ENCODE data around the gene C11orf24. TPM values are rescaled to one million over a fixed set of nuclear protein-coding genes. Genes with fewer than 3 reads are reported as not detected.

Gene C11orf24
- total and polyA plus RNA-seq, 12 donors, result 8.8 to 46.5 (median 26.8) TPM

GRCh38 chr11:68298659-68299516 lies 27.1 kb upstream of the C11orf24 start:
- TF ChIP-seq POLR2A (IDR thresholded peaks at IDR 0.05), result no peak
- no peak for TF ChIP-seq CTCF (IDR thresholded peaks at IDR 0.05)
- peak in 1 of 7 donors; percentile 24 for DNase-seq

GRCh38 chr11:68297812-68298658 lies 26.3 kb upstream of the C11orf24 start:
- WGBS, 4 donors, result 27 to 31% (median 28%) methylated on average over 33 to 40 of the region's 40 CpGs
- Histone ChIP-seq H3K27me3 (no peaks in the 10 kb centered on the region), H3K36me3 (replicated peaks in 1 of 2) (no peaks in the 10 kb centered on the region), H3K27ac (peak overlapping the region in 1 of 5 donors; percentile 16), H3K9me3 (replicated peaks in 1 of 3) (no peaks in the 10 kb centered on the region), H3K4me3 (peak overlapping the region in 1 of 4 donors; percentile 32), H3K4me1 (replicated peaks in 1 of 2) (peaks cover 6 to 12% of the 10 kb centered on the region in 2 donors)
- peak; percentile 66 to 85 (median 78) for DNase-seq
- TF ChIP-seq POLR2A (IDR thresholded peaks at IDR 0.05), result no peak
- peak; percentile 90 to 99 (median 96) for TF ChIP-seq CTCF (IDR thresholded peaks at IDR 0.05)
- intact Hi-C loops (cut with DNase I), result loop anchor here (2.0 to 5.0 kb wide), 2 partner anchors 41 kb away; no protein-coding TSS in a partner anchor

More at GRCh38 chr11:68298659-68299516, 27.1 kb upstream of the C11orf24 start:
- intact Hi-C loops (cut with DNase I), result loop anchor here in 1 of 2 donors (5.0 kb wide), 1 partner anchor 42 kb away; no protein-coding TSS in a partner anchor
- H3K27ac ChIP-seq, result peak overlapping the region in 1 of 5 donors; percentile 16
- H3K27me3 ChIP-seq, result no peaks in the 10 kb centered on the region
- no peaks in the 10 kb centered on the region for H3K36me3 ChIP-seq (replicated peaks in 1 of 2)
- H3K9me3 ChIP-seq (replicated peaks in 1 of 3), result no peaks in the 10 kb centered on the region
- no peak overlapping the region for H3K4me3 ChIP-seq
- H3K4me1 ChIP-seq (replicated peaks in 1 of 2), result peaks cover 10% of the 10 kb centered on the region in 2 donors
- WGBS, 4 donors, result 71 to 84% (median 75%) methylated on average over 10 to 15 of the region's 15 CpGs

DNA sequence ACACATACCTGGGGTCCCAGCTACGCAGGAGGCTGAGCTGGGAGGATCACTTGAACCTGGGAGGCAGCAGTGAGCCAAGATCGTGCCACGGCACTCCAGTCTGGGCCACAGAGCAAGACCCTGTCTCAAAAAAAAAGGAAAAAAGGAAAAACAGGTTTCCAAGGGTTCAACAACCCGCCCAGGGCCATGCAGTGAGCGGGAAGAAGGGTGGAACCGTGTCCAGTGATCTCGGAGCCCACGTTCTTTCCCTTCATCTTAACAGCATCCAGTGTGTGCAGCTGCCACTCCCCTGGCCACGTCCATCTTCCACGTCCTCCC lies 25.7 kb upstream of the C11orf24 start:
- 28 to 31% (median 29%) methylated on average over 10 of the region's 10 CpGs for WGBS, 4 donors
- Histone ChIP-seq H3K27me3 (no peaks in the 10 kb centered on the region), H3K36me3 (replicated peaks in 1 of 2) (no peaks in the 10 kb centered on the region), H3K4me3 (peak overlapping the region in 1 of 4 donors; percentile 32), H3K9me3 (replicated peaks in 1 of 3) (no peaks in the 10 kb centered on the region), H3K27ac (no peak overlapping the region), H3K4me1 (replicated peaks in 1 of 2) (peaks cover 0 to 10% of the 10 kb centered on the region in 2 donors)
- no peak for DNase-seq
- intact Hi-C loops (cut with DNase I), result loop anchor here (2.0 to 5.0 kb wide), 2 partner anchors 40 to 41 kb away; no protein-coding TSS in a partner anchor
- TF ChIP-seq POLR2A (IDR thresholded peaks at IDR 0.05) (no peak), CTCF (IDR thresholded peaks at IDR 0.05) (no peak)

DNA sequence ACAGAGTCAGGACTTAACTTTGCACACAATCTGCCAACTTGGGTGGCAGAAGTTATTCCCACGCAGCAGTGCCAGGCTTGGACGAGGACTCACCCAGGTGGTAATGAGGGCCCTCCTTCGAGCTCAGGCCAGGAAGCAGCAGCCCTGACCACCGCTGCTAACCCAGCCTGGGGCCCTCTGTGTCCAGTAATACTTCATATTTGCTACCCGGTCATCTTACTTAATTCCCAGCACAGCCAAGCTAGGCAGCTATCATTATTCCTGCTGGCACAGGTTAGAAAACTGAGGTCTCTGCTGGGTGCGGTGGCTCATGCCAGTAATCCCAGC lies 25.2 kb upstream of the C11orf24 start:
- DNase-seq, result no peak
- H3K27ac ChIP-seq, result no peak overlapping the region
- 87 to 94% (median 93%) methylated on average over 2 to 6 of the region's 6 CpGs for whole genome bisulfite sequencing, 4 donors
- no peaks in the 10 kb centered on the region for H3K27me3 ChIP-seq
- H3K36me3 ChIP-seq (replicated peaks in 1 of 2), result no peaks in the 10 kb centered on the region
- peaks cover 0 to 10% of the 10 kb centered on the region in 2 donors for H3K4me1 ChIP-seq (replicated peaks in 1 of 2)
- intact Hi-C loops (cut with DNase I), result loop anchor here (2.0 to 5.0 kb wide), 2 partner anchors 40 kb away; no protein-coding TSS in a partner anchor
- H3K4me3 ChIP-seq, result no peak overlapping the region
- no peaks in the 10 kb centered on the region for H3K9me3 ChIP-seq (replicated peaks in 1 of 3)
- TF ChIP-seq CTCF (IDR thresholded peaks at IDR 0.05) (no peak), POLR2A (IDR thresholded peaks at IDR 0.05) (no peak)
